Endodermal cell (in vitro differentiated cells): ENCODE measurements around the gene ABCG4. TPM values are rescaled to one million over a fixed set of nuclear protein-coding genes. Genes with fewer than 3 reads are reported as not detected.

Experiments used
- DNase-seq: peaks from one replicate; pipeline ENCODE4 v3.0.0-alpha.2; 2017
- H3K27ac ChIP-seq: 2 replicates; pipeline ENCODE4 v1.5.1; 2013; ENCODE audit warnings: mild to moderate bottlenecking, low read depth, low read length, moderate library complexity
- H3K27me3 ChIP-seq: 2 replicates; pipeline ENCODE4 v1.6.1; 2013; ENCODE audit warnings: mild to moderate bottlenecking, low read length, moderate library complexity; ENCODE audit not compliant: insufficient read depth, control insufficient read depth, poor library complexity, severe bottlenecking
- H3K36me3 ChIP-seq: 2 replicates; pipeline ENCODE4 v1.7.0; 2013; ENCODE audit warnings: mild to moderate bottlenecking, low read length, moderate library complexity; ENCODE audit not compliant: control insufficient read depth, insufficient read depth
- H3K4me1 ChIP-seq: one replicate; pipeline ENCODE4 v1.7.0; 2013; ENCODE audit warnings: low read length; ENCODE audit not compliant: control insufficient read depth, insufficient read depth
- H3K4me3 ChIP-seq: 2 replicates; pipeline ENCODE4 v1.5.1; 2013; ENCODE audit warnings: mild to moderate bottlenecking, low read length, moderate library complexity
- H3K9ac ChIP-seq: 2 replicates; pipeline ENCODE4 v1.6.1; 2013; ENCODE audit warnings: mild to moderate bottlenecking, low read length, moderate library complexity; ENCODE audit not compliant: poor library complexity, severe bottlenecking; ENCODE audit errors: extremely low read depth
- H3K9me3 ChIP-seq: 2 replicates; pipeline ENCODE4 v1.6.1; 2013; ENCODE audit warnings: mild to moderate bottlenecking, low read length, moderate library complexity; ENCODE audit not compliant: control insufficient read depth
- H3K27ac Mint-ChIP-seq: 2 replicates; pipeline ENCODE4 v1.8.0; 2020; ENCODE audit warnings: mixed read lengths
- H3K27me3 Mint-ChIP-seq: 2 replicates; pipeline ENCODE4 v1.8.0; 2021; ENCODE audit warnings: mild to moderate bottlenecking, mixed read lengths; ENCODE audit not compliant: insufficient read depth
- H3K36me3 Mint-ChIP-seq: 2 replicates; pipeline ENCODE4 v1.8.0; 2020; ENCODE audit warnings: low read depth, mixed read lengths
- H3K4me1 Mint-ChIP-seq: 2 replicates; pipeline ENCODE4 v1.8.0; 2020; ENCODE audit warnings: mixed read lengths
- H3K4me3 Mint-ChIP-seq: 2 replicates; pipeline ENCODE4 v1.8.0; 2020; ENCODE audit warnings: mild to moderate bottlenecking, moderate library complexity, mixed read lengths
- H3K9me3 Mint-ChIP-seq: 2 replicates; pipeline ENCODE4 v1.8.0; 2020; ENCODE audit warnings: mild to moderate bottlenecking, mixed read lengths
- WGBS, 2 experiments: methylation state at CpG; one replicate each; pipeline versions ENCODE4 v1.1.5 to v1.1.7; 2013; ENCODE audit warnings: missing lambda C conversion rate in 2 of 2, mixed read lengths in 1 of 2; ENCODE audit not compliant: insufficient coverage in 1 of 2, insufficient read length in 1 of 2; 5-methylcytosine and 5-hydroxymethylcytosine counted together
- total RNA-seq, 2 donors: library from RNA; stranded (reverse); fragmentation: NEBNext Ultra II Directional in 1 of 2; extraction: Animal tissue kit (Norgen Biotek cat#: 25700) in 1 of 2; gene quantifications; 2 replicates in 1 of 2; 3 replicates in 1 of 2; pipeline ENCODE4 v1.2.1, GENCODE V29; 2021
- TF ChIP-seq, protein P1 (sequence below): fragments of 200-600 bp; sonication (generic); conservative IDR thresholded peaks from 2 replicates; pipeline ENCODE4 v1.5.0; 2021; ENCODE audit warnings: antibody characterized with exemption, mild to moderate bottlenecking

Gene ABCG4
- total RNA-seq, 2 donors from 2014 or later, result 1.5 to 1.8 TPM

DNA sequence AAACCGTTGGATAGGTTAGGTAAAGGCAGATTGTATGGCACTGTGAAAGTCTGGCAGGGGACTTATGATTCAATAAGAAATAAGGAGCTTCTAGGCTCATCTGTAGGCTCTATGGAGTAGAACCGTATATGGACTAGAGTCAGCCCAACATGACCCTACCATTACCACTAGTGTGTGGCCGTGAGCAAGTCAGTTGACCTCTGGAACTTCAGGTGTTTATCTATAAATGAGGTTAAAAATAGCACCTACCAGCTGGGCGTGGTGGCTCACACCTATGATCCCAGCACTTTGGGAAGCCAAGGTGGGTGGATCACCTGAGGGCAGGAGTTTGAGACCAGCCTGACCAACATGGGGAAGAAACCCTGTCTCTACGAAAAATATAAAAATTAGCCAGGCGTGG is 23.0 kb upstream of the ABCG4 start:
- 95 to 97% methylated on average over 3 to 6 of the region's 6 CpGs for WGBS, 2 experiments
- Mint-ChIP-seq H3K4me1 (peaks cover 10% of the 10 kb centered on the region), H3K36me3 (peaks cover 41% of the 10 kb centered on the region), H3K9me3 (no peaks in the 10 kb centered on the region), H3K4me3 (no peak overlapping the region), H3K27ac (no peak overlapping the region), H3K27me3 (no peaks in the 10 kb centered on the region)
- no peaks in the 10 kb centered on the region for H3K4me1 ChIP-seq
- no peaks in the 10 kb centered on the region for H3K9me3 ChIP-seq
- DNase-seq, result no peak
- no peaks in the 10 kb centered on the region for H3K27me3 ChIP-seq
- TF ChIP-seq, protein P1, sequence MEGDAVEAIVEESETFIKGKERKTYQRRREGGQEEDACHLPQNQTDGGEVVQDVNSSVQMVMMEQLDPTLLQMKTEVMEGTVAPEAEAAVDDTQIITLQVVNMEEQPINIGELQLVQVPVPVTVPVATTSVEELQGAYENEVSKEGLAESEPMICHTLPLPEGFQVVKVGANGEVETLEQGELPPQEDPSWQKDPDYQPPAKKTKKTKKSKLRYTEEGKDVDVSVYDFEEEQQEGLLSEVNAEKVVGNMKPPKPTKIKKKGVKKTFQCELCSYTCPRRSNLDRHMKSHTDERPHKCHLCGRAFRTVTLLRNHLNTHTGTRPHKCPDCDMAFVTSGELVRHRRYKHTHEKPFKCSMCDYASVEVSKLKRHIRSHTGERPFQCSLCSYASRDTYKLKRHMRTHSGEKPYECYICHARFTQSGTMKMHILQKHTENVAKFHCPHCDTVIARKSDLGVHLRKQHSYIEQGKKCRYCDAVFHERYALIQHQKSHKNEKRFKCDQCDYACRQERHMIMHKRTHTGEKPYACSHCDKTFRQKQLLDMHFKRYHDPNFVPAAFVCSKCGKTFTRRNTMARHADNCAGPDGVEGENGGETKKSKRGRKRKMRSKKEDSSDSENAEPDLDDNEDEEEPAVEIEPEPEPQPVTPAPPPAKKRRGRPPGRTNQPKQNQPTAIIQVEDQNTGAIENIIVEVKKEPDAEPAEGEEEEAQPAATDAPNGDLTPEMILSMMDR, result no peak
- H3K36me3 ChIP-seq, result peaks cover 46% of the 10 kb centered on the region
- H3K4me3 ChIP-seq, result no peak overlapping the region
- H3K27ac ChIP-seq, result no peak overlapping the region
- no peak overlapping the region for H3K9ac ChIP-seq

DNA sequence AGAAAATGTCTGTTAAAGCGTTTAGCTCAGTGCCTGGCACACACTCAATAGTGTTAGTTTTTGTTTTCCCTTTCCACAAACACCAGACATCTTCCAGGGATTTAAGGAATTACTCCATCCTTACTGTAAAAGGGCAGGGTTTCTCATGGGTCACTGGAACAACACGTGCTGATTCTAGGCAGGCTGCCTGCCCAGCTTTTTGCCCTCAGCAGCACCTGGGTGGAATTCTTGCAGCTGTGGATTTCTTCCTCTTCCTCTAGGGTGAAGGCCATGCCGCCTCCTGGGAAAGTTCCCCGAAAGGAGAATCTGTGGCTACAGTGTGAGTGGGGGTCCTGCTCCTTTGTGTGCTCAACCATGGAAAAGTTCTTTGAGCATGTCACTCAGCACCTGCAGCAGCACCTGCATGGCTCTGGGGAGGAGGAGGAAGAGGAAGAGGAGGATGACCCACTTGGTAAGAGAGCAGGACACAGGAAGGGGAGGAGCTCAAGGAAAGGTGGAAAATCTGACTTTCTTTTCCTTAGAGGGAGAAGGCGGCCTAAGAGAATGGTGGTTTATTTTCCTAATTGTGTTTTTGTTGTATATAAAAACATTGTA is 22.1 kb upstream of the ABCG4 start:
- Mint-ChIP-seq H3K36me3 (peaks cover 51% of the 10 kb centered on the region), H3K27ac (no peak overlapping the region), H3K4me1 (peaks cover 8% of the 10 kb centered on the region), H3K4me3 (no peak overlapping the region), H3K9me3 (no peaks in the 10 kb centered on the region), H3K27me3 (no peaks in the 10 kb centered on the region)
- no peak overlapping the region for H3K27ac ChIP-seq
- no peak overlapping the region for H3K4me3 ChIP-seq
- DNase-seq, result no peak
- H3K36me3 ChIP-seq, result peaks cover 54% of the 10 kb centered on the region
- WGBS, 2 experiments, result 88 to 90% methylated on average over 2 to 4 of the region's 5 CpGs
- H3K9me3 ChIP-seq, result no peaks in the 10 kb centered on the region
- H3K9ac ChIP-seq, result no peak overlapping the region
- no peaks in the 10 kb centered on the region for H3K27me3 ChIP-seq
- TF ChIP-seq, protein P1, result no peak
- H3K4me1 ChIP-seq, result no peaks in the 10 kb centered on the region

DNA sequence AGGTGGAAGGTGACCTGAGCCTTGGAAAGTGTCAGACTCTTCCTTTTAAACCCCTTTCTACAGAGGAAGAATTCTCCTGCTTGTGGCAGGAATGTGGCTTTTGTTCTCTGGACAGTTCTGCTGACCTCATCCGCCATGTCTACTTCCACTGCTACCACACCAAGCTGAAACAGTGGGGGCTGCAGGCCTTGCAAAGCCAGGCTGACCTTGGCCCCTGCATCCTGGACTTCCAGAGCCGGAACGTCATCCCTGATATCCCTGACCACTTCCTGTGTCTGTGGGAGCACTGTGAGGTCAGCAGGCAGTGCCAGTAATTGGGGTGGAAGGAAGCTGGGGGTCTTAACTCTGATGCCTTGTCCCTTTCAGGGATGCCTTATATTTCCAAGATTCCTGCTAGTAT is 18.2 kb upstream of the ABCG4 start:
- WGBS, 2 experiments, result 88 to 91% methylated on average over 1 to 3 of the region's 3 CpGs
- Mint-ChIP-seq H3K4me3 (no peak overlapping the region), H3K9me3 (no peaks in the 10 kb centered on the region)

More for the DNA sequence above, 18.2 kb upstream of the ABCG4 start:
- DNase-seq, result no peak
- no peaks in the 10 kb centered on the region for H3K4me1 ChIP-seq
- H3K9ac ChIP-seq, result no peak overlapping the region
- Mint-ChIP-seq H3K4me1 (no peaks in the 10 kb centered on the region), H3K27me3 (no peaks in the 10 kb centered on the region), H3K36me3 (peaks cover 71% of the 10 kb centered on the region), H3K27ac (no peak overlapping the region)
- H3K4me3 ChIP-seq, result no peak overlapping the region
- H3K27me3 ChIP-seq, result no peaks in the 10 kb centered on the region
- H3K9me3 ChIP-seq, result no peaks in the 10 kb centered on the region
- no peak overlapping the region for H3K27ac ChIP-seq
- peaks cover 65% of the 10 kb centered on the region for H3K36me3 ChIP-seq
- TF ChIP-seq, protein P1, result no peak
